SJSA1 (cell line): Measurements from ENCODE around the gene TSPAN13. TPM values are rescaled to one million over a fixed set of nuclear protein-coding genes. Genes with fewer than 3 reads are reported as not detected.

Source experiments
- DNase-seq, 2 experiments: peaks; one replicate each; pipeline ENCODE4 v3.0.0-alpha.2; 2015 to 2020; ENCODE audit warnings: low spot score in 2 of 2, low read depth in 1 of 2
- H3K27ac ChIP-seq: fragments of 250-450 bp; sonication (Bioruptor Pico); 2 replicates; pipeline ENCODE4 v1.5.1; 2020; ENCODE audit warnings: mild to moderate bottlenecking, moderate library complexity
- H3K27me3 ChIP-seq: fragments of 250-450 bp; sonication (Bioruptor Pico); replicated peaks from 2 replicates; pipeline ENCODE4 v1.5.1; 2020; ENCODE audit warnings: mild to moderate bottlenecking, moderate library complexity
- H3K36me3 ChIP-seq: fragments of 250-450 bp; sonication (Bioruptor Pico); 2 replicates; pipeline ENCODE4 v1.5.1; 2020; ENCODE audit warnings: mild to moderate bottlenecking
- H3K4me1 ChIP-seq: fragments of 250-450 bp; sonication (Bioruptor Pico); replicated peaks from 2 replicates; pipeline ENCODE4 v1.6.1; 2021; ENCODE audit warnings: mild to moderate bottlenecking
- H3K4me3 ChIP-seq: fragments of 250-450 bp; sonication (Bioruptor Pico); 2 replicates; pipeline ENCODE4 v1.5.1; 2020; ENCODE audit warnings: mild to moderate bottlenecking
- H3K9me3 ChIP-seq: fragments of 250-450 bp; sonication (Bioruptor Pico); replicated peaks from 2 replicates; pipeline ENCODE4 v1.5.1; 2020; ENCODE audit warnings: mild to moderate bottlenecking
- total RNA-seq: library from RNA; depleted of rRNA; stranded (reverse); fragments of >200 nt; shearing (Covaris generic); gene quantifications from 2 replicates; pipeline ENCODE4 v1.2.3, GENCODE V29; 2014; rRNA removed

Gene TSPAN13
- 57.9 and 64.3 TPM in 2 replicates for total RNA-seq

DNA sequence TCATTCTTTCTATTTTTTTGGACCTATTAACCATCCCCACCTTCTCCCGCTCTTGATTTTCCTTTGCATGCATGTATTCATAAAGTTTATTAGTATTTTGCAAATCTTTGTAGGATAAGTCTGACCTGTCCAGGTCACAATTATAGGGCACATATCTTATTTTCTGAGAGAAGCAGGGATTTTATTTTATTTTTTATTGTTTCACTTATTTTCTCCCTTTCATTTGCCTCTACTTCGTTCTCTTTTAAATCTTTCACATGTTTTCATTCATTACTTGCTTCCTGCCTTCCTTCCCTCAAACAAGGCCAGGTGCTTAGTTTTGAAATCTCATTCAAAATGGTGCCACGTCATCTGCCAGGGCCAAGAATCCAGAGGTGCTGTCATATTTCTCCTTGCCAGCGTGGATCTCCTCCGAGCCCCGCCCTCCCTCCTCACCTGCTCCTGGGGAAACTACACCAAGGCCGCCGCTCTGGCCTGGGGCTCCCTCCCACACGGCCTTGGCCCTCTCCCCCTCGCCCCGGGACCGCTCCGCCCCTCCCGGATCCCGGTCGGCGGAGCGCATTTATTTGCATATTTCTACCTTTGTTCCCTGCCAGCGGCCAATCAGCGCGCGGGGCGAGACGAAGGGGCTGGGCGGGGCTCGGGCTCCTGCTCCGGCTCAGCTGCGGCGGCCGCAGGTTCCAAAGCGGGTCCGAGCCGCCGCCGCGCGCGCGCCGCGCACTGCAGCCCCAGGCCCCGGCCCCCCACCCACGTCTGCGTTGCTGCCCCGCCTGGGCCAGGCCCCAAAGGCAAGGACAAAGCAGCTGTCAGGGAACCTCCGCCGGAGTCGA lies at the start of gene TSPAN13:
TSPAN13 (plus strand) TSS at position 654 of the 830 bp plus-strand sequence. CDS start 213 bp downstream, outside the sequence.
- Histone ChIP-seq H3K4me1 (peaks cover 13% of the 10 kb centered on the region), H3K36me3 (no peaks in the 10 kb centered on the region), H3K27ac (peak within 1 kb of the TSS; percentile 28; the same call in 1 of the 2 replicates), H3K9me3 (no peaks in the 10 kb centered on the region), H3K27me3 (no peaks in the 10 kb centered on the region), H3K4me3 (peak within 1 kb of the TSS; percentile 59)
- peak; percentile 73 to 82 for DNase-seq

DNA sequence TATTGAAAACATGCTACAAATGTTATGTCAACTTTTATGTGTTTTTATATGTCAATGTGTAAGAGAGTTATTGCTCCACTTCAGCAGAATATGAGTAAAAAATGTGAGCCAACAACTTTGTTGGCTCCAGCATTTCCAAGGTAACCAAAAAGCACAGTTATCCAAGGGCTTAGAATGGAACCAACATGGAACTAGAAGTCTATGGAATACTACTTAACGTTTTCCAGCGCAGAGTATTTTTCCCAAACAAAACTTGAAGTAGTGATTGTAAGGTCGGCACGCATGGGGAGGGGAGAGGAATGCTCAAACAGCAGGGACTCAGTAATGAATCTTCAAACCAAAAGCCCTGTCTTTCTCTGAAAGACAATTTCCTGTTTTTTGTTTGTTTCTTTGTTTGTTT lies 45.0 kb upstream of the TSPAN13 start:
- Histone ChIP-seq H3K27ac (peak overlapping the region; percentile 90), H3K36me3 (peaks cover 21% of the 10 kb centered on the region), H3K27me3 (no peaks in the 10 kb centered on the region), H3K9me3 (no peaks in the 10 kb centered on the region), H3K4me3 (no peak overlapping the region), H3K4me1 (peaks cover 49% of the 10 kb centered on the region)
- no peak for DNase-seq

DNA sequence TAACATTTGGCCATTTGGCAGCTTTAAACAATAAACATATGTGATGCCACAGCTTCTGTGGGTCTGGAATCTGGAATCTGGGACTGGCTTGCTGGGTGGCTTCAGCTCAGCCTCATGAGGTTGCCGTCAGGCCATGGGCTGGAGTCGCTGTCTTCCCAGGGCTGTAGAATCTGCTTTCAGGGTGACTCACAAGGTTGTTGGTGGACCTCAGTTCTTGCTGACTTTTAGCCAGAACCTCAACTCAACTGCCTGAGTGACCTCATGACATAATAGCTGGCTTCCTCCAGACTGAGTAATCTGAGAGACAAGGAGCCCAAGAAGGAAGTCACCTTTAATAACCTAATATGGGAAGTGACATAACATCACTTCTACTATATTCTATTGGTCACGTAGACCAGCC lies 44.6 kb upstream of the TSPAN13 start:
- Histone ChIP-seq H3K36me3 (peaks cover 21% of the 10 kb centered on the region), H3K27me3 (no peaks in the 10 kb centered on the region), H3K27ac (peak overlapping the region; percentile 90), H3K4me3 (no peak overlapping the region), H3K4me1 (peaks cover 49% of the 10 kb centered on the region), H3K9me3 (no peaks in the 10 kb centered on the region)
- DNase-seq = peak; percentile 95 to 97

DNA sequence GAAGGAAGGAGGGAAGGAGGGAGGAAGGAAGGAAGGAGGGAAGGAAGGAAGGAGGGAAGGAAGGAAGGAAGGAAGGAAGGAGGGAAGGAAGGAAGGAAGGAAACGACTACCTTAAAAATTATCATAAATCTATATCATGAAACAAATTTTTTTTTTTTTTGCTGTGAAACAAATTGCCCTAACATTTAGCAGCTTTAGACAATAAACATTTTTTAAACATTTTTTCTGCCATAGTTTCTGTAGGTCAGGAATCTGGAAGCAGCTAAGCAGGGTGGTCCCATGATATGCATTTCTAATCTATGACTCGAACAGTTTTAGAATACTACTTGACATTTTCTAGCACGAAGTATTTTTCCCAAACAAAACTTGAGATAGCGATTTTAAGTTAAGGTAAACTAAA lies 42.9 kb upstream of the TSPAN13 start:
- Histone ChIP-seq H3K4me3 (no peak overlapping the region), H3K36me3 (peaks cover 9% of the 10 kb centered on the region), H3K27me3 (no peaks in the 10 kb centered on the region), H3K4me1 (peaks cover 49% of the 10 kb centered on the region), H3K27ac (peak overlapping the region; percentile 90), H3K9me3 (no peaks in the 10 kb centered on the region)
- peak in 1 of 2 experiments; percentile 69 for DNase-seq

DNA sequence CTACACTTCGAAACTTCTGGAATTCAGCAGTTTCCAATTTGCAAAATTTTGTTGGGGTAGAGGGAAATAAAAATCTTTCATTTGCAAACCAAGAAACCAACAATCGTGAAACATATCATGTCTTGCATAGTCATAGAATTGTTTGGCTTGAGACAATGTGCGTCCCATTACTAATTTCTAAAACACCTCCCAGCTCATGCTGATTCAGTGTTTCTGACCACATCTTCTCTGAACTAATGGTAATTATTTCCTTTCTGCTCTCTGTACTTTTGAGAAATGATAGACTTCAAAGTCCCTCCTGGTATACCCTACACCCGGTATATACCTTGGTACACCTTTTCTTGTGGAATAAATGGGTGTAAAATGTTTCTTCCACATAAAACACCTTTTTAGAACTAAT lies 41.8 kb upstream of the TSPAN13 start:
- Histone ChIP-seq H3K9me3 (no peaks in the 10 kb centered on the region), H3K27me3 (no peaks in the 10 kb centered on the region), H3K36me3 (no peaks in the 10 kb centered on the region), H3K27ac (peak overlapping the region; percentile 90), H3K4me1 (peaks cover 49% of the 10 kb centered on the region), H3K4me3 (no peak overlapping the region)
- peak in 1 of 2 experiments; percentile 51 for DNase-seq

DNA sequence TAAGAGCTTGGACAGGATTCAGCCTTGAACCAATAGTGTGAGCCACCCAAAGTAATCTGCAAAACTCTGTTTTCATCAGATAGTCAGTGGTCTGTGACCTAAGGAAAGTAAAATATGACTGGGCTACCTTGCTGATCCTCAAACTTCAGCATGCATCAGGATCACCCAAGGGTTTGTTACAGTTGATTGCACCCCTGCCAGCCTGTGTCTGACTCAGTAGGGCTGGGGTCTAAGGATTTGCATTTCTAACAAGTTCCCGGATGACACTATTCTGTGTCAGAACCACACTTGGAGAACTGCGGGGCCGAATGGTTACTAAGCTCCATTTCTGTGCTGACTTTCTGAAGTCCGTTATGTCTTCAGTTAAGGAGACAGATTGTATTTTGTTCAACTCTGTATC lies 40.6 kb upstream of the TSPAN13 start:
- H3K9me3 ChIP-seq = no peaks in the 10 kb centered on the region
- H3K4me3 ChIP-seq = no peak overlapping the region
- no peaks in the 10 kb centered on the region for H3K36me3 ChIP-seq
- H3K27ac ChIP-seq = peak overlapping the region; percentile 90; the same call in 1 of the 2 replicates
- no peaks in the 10 kb centered on the region for H3K27me3 ChIP-seq
- peak in 1 of 2 experiments; percentile 28 for DNase-seq
- peaks cover 49% of the 10 kb centered on the region for H3K4me1 ChIP-seq

DNA sequence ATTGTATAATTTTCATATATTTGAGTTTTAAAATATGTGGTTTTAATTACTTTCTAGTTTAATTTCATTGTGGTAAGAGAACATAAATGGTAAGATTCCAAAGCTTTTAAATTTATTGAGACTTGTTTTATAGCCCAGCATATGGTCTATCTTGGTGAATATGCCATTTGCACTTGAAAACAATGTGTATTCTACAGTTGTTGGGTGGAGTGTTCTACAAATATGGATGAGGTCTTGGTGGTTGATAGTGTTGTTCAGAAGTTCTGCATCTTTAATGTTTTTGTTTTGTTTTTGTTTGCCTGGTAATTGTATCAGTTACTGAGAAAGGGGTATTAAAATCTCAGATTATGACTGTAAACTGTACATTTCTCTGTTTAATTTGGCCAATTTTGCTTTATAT lies 37.6 kb upstream of the TSPAN13 start:
- Histone ChIP-seq H3K4me1 (peaks cover 24% of the 10 kb centered on the region), H3K27ac (no peak overlapping the region), H3K9me3 (no peaks in the 10 kb centered on the region), H3K4me3 (no peak overlapping the region), H3K27me3 (no peaks in the 10 kb centered on the region), H3K36me3 (no peaks in the 10 kb centered on the region)
- no peak for DNase-seq

DNA sequence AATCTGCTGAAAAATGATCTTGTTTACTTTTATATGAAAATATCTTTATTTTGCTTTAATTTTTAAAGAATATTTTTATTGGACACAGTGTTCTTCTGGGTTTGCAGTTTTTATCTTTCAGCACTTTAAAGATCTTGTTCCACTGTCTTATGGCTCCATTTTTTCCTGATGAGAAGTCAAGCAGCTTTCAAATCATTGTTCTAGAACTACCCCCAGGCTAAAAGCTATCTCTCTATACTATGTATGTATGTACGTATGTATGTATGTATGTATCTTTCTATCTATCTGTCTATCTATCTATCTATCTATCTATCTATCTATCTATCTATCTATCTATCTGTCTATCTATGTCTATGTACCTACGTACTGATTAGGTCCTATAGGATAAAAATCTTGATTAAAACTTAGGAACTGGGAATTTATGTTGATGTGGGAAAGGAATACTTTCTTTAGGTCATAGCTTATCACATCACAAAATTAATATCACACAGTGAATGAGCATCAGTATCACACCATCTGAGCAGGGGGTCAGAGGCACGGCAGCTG lies 35.4 kb upstream of the TSPAN13 start:
- Histone ChIP-seq H3K4me1 (peaks cover 2% of the 10 kb centered on the region), H3K4me3 (no peak overlapping the region), H3K27me3 (no peaks in the 10 kb centered on the region), H3K27ac (no peak overlapping the region), H3K36me3 (no peaks in the 10 kb centered on the region), H3K9me3 (no peaks in the 10 kb centered on the region)
- no peak for DNase-seq

DNA sequence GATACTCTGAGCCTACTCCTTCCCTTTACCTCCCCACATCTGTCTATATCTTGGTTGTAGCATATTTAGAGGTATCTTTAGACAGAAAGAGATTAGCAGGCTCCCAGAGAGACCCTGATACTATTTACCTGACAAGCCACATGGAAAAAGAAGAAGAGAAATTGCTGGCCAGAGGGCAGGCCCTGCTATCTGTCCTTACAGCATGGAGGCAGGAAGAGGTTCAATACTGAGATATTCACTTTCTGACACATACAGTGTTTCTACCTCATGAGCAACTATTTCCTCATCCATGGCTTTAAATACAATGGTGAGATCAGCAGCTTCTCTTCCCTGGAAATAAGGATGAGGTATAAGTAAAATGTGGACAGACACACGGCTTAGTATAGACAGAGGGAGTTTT lies 33.9 kb upstream of the TSPAN13 start:
- Histone ChIP-seq H3K27ac (no peak overlapping the region), H3K27me3 (no peaks in the 10 kb centered on the region), H3K36me3 (no peaks in the 10 kb centered on the region), H3K4me3 (no peak overlapping the region), H3K4me1 (no peaks in the 10 kb centered on the region), H3K9me3 (no peaks in the 10 kb centered on the region)
- DNase-seq = no peak

DNA sequence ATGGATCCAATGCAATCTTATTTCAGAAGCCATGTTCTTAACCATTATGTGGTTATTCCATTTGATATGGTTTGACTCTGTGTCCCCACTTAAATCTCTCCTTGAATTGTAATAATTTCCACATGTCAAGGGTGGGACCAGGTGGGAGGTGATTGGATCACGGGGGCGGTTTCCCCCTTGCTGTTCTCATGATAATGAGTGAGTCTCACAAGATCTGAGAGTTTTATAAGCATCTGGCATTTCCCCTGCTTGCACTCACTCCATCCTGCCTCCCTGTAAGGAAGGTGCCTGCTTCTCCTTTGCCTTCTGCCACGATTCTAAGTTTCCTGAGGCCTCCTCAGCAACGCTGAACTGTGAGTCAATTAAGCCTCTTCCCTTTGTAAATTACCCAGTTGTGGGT lies 32.0 kb upstream of the TSPAN13 start:
- no peaks in the 10 kb centered on the region for H3K4me1 ChIP-seq
- H3K36me3 ChIP-seq = no peaks in the 10 kb centered on the region
- H3K4me3 ChIP-seq = no peak overlapping the region
- H3K27ac ChIP-seq = no peak overlapping the region
- no peaks in the 10 kb centered on the region for H3K27me3 ChIP-seq
- no peaks in the 10 kb centered on the region for H3K9me3 ChIP-seq
- DNase-seq = no peak

DNA sequence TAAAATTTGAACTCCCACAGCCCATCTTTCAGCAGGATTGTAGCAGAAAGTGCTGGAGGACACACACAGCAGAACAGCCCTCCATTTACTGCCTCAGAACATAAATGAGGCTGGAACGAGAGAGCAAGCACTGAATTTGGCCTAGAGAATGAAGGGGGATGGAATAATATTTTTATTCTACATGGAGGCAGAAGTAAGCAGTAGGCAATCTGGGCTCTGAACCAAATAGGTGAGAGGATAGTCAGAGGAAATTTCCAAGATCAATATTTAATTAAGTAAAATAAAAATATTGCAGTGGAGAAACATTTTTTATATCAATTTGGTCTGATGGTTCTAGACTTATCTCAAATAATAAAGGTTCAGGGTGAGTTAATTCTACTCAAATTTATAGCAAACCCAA lies 29.2 kb upstream of the TSPAN13 start:
- no peaks in the 10 kb centered on the region for H3K27me3 ChIP-seq
- H3K9me3 ChIP-seq = no peaks in the 10 kb centered on the region
- no peak overlapping the region for H3K27ac ChIP-seq

DNA sequence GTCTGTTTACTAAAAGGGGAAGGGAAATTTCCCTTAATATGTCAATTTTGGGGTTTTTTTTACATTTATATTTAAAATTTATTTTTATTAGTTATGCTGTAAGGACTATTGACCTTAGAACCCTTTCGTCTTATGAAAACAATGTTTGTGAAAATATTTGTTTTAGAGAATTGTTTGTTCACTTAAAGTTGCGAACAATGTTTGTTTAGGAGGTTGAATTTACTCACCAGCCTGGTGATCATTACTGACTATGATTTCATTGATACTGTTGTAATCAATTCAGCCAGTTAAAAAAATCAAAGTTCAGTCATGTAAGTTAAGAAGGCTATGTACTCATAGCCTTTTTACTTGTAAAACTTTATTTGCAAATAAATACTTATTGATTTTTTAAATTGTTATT lies 27.4 kb upstream of the TSPAN13 start:
- no peak for DNase-seq
- no peaks in the 10 kb centered on the region for H3K36me3 ChIP-seq
- H3K4me1 ChIP-seq = no peaks in the 10 kb centered on the region
- H3K27me3 ChIP-seq = no peaks in the 10 kb centered on the region
- H3K27ac ChIP-seq = no peak overlapping the region
- no peaks in the 10 kb centered on the region for H3K9me3 ChIP-seq
- H3K4me3 ChIP-seq = no peak overlapping the region

More for the DNA sequence above, 29.2 kb upstream of the TSPAN13 start:
- Histone ChIP-seq H3K36me3 (no peaks in the 10 kb centered on the region), H3K4me1 (no peaks in the 10 kb centered on the region), H3K4me3 (no peak overlapping the region)
- DNase-seq = no peak

DNA sequence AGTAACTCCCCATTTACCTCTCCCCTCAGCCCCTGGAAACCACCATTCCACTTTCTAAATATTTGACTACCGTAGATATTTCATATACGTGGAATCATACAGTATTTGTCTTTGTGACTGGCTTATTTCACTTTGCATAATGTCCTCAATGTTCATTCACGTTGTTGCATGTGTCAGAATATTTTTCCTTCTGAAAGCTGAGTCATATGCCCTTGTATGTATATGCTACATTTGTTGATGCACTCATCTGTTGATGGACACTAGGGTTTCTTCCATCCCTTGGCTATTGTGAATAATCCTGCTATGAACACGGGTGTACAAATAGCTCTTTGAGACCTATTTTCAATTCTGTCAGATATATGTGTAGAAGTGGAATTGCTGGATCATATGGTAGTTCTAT lies 25.8 kb upstream of the TSPAN13 start:
- H3K9me3 ChIP-seq = no peaks in the 10 kb centered on the region
- no peak overlapping the region for H3K27ac ChIP-seq
- H3K36me3 ChIP-seq = no peaks in the 10 kb centered on the region
- no peaks in the 10 kb centered on the region for H3K4me1 ChIP-seq
- H3K4me3 ChIP-seq = no peak overlapping the region
- DNase-seq = no peak
- no peaks in the 10 kb centered on the region for H3K27me3 ChIP-seq

DNA sequence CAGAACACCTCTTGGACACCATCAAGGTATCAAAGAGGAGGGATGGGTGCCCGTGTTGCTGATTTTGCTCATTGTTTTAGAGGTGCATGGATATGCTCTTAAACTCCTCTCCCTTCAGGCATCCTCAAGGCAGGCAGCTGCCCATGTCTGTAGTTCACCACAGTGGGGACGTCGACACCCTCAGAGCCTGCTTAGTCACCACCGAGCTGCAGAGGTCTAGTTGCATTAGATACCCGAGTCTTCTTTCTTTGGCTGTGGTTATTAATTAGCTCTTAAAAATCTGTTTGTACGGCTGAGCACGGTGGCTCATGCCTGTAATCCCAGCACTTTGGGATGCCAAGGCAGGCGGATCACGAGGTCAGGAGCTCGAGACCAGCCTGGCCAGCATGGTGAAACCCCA lies 24.7 kb upstream of the TSPAN13 start:
- H3K27ac ChIP-seq = no peak overlapping the region
- no peaks in the 10 kb centered on the region for H3K27me3 ChIP-seq
- no peaks in the 10 kb centered on the region for H3K9me3 ChIP-seq
- DNase-seq = no peak
- no peak overlapping the region for H3K4me3 ChIP-seq
- H3K4me1 ChIP-seq = no peaks in the 10 kb centered on the region
- H3K36me3 ChIP-seq = no peaks in the 10 kb centered on the region
